NCI-H1092 (cell line): Measurements from ENCODE around the gene CALN1.
"Not testable (repeated sequence)": the region's sequence is repeated elsewhere in the genome, so short reads cannot be mapped to it uniquely, and the experiment has no call there.

Source experiments
- DNase-seq: peaks from one replicate; lab custom pipeline; 2025; lab: John Stamatoyannopoulos, UW

The CALN1 gene

DNA sequence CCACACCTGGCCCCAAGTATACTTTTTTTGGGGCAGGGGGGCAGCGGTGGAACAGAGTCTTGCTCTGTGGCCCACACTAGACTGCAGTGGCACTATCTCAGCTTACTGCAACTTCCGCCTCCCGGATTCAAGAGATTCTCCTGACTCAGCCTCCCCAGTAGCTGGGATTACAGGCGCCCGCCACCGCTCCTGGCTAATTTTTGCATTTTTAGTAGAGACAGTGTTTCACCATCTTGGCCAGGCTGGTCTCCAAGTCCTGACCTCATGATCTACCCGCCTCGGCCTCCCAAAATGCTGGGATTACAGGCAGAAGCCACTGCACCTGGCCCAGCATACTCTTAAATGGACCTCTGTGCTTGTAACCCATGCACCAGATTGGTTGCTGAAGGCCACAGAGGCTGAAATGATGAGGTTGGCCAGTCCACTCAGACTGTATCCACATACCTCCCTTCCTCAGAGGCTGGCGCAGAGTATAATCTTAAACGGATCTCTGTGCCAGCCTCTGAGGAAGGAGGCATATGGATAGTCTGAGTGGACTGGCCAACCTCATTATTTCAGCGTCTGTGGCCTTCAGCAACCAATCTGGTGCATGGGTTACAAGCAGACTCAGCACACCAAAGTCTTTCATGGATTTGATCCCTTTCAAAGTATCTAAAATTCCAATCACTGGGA lies 3.0 kb downstream of the CALN1 start:
- DNase-seq, result no peak

GRCh38 chr7:72406820-72407403 lies 5.2 kb downstream of the CALN1 start:
- DNase-seq, result no peak

DNA sequence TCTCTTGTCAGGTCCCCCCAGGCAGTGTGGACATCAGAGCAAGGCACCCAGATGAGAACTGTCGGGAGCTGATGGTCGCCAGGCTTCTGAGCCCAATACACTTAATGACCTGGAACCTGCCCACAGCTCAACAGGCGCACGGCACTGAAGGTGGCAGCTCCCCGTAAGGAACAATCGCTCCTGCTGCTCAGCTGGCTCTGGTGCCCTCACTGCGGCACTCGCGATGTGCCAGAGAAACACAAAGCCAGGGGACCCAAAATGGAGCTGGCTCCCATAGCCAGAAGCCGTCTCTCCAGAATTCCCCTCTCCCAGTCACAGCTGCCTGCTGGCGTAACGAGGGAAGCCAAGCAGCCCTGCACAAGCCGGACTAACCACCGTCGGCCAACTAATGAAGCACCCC lies 6.3 kb downstream of the CALN1 start:
- no peak for DNase-seq

DNA sequence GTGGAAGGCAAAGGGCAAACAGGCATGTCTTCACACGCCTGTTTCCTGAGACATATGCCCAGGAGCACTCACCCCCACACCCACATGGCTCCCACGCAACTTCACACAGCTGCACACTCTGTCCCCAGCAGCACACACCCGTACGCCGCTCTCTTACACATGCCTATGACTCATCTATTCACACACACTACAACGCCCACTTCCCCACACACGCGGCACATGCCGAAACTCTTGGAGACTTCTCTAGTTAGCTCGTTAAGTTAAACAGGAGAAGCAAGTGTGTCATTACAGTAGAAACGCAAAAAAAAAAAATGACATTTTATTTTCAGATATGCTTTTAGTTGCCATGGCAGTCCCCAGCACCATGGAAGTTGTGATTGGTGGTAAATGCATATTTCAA lies 6.7 kb downstream of the CALN1 start:
- DNase-seq, result no peak

DNA sequence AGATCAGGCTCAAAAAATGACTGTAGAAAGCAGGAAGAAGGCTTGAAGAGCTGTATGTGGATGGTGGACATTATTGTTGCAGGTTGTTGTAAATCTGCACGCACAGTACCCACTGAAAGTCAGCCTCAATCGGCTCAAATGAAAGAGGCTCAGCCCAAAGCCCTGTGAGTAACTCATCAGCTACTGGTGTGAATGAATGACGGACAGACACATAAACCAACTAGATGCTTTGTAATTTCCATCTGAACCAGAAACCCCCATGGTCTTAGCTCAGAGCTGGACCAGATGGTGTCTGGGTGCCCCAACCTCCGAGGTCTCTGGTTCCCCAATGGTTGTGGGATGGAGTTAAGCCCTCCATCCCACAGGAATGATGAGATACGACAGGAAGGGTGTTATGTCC lies 7.4 kb downstream of the CALN1 start:
- no peak for DNase-seq

GRCh38 chr7:72403458-72404076 lies 8.6 kb downstream of the CALN1 start:
- DNase-seq, result no peak

DNA sequence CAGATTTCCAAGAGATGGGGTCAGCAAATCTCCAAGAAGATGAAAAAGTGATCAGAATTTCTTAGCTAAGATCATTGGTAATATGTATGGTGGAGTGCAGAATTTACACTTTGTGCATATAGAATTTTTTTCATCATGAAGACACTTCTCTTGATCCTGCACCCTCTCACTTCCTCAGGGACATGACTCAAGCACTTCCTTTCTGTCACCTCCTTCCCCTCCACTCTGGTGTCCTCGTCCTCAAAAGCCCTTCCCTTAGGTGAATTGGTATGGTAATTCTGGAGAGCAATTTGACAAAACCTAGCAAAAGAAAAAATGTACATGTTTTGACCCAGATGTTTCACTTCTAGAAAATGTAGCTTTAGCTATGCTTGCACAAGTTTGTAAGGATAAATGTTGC lies 18.1 kb downstream of the CALN1 start:
- DNase-seq, result no peak

GRCh38 chr7:72391821-72392377 lies 20.2 kb downstream of the CALN1 start:
- DNase-seq, result no peak

DNA sequence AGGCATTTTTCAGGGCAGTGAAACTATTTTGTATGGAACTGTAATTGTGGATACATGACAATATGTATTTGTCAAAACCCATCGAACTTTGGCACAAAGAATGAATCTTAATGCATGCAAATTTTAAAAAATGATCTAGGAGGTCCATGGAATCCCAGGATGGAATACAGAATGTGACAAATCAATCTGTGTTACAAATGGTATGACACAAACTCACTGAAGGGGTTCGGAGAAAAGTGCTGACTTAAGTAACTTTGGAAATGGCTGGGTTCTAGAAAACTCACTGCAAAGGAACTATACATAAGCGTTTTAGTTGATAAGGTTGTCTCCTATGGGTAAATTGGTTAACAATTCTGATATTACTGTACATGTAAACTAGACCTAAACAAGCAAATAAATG lies 26.0 kb downstream of the CALN1 start:
- no peak for DNase-seq

DNA sequence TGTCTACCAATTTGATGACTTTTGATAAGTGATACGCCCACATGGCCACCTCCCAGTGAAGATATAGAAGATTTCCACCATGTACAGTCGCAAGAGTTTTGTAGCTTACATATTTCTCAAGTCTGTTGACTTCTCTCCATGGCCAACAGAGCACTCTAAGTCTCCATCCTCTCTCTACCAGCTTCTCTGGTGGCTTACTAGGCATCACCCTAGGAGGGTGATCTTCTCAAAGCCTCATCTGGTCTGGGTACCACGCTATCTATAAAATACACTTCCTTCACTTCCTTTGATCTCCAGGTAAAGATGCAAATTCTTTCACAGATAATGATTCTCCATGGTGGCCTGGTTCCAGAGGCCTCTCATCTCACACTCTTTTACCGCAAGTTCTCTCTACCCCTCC lies 49.9 kb downstream of the CALN1 start:
- no peak for DNase-seq

- no peak for DNase-seq
Measured at GRCh38 chr7:72345208-72345727, 66.9 kb downstream of the CALN1 start.

- no peak for DNase-seq
Measured at GRCh38 chr7:72343991-72344390, 68.1 kb downstream of the CALN1 start.

DNA sequence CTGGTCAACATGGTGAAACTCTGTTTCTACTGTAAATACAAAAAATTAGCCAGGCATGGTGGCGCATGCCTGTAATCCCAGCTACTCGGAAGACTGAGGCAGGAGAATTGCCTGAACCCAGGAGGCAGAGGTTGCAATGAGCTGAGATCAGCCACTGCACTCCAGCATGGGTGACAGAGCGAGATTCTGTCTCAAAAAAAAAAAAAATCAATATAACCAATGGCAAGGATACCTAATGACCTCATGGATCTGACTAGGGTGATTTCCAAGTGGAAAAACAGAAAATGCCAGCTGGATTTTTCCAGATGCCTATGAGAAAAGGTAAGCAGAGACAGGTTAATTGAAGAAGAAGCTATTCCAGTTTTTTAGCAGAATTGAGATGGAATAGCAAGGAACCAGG lies 68.8 kb downstream of the CALN1 start:
- not testable (repeated sequence) for DNase-seq

GRCh38 chr7:72337390-72338167 lies 74.6 kb downstream of the CALN1 start:
- no peak for DNase-seq

GRCh38 chr7:72336632-72337389 lies 75.3 kb downstream of the CALN1 start:
- no peak for DNase-seq

DNA sequence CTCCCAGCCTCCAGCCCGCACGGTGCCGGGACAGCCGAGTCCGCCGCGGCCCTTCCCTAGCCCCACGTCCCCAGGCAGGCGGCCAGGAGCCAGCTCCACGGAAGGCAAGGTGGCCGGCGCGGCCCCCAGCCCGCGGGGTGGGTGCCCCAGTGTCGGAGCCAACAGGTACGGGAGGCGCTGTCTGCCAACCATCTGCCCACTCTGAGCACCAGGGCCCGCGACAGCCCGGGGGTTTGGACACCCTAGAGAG lies 75.8 kb downstream of the CALN1 start:
- DNase-seq, result no peak

DNA sequence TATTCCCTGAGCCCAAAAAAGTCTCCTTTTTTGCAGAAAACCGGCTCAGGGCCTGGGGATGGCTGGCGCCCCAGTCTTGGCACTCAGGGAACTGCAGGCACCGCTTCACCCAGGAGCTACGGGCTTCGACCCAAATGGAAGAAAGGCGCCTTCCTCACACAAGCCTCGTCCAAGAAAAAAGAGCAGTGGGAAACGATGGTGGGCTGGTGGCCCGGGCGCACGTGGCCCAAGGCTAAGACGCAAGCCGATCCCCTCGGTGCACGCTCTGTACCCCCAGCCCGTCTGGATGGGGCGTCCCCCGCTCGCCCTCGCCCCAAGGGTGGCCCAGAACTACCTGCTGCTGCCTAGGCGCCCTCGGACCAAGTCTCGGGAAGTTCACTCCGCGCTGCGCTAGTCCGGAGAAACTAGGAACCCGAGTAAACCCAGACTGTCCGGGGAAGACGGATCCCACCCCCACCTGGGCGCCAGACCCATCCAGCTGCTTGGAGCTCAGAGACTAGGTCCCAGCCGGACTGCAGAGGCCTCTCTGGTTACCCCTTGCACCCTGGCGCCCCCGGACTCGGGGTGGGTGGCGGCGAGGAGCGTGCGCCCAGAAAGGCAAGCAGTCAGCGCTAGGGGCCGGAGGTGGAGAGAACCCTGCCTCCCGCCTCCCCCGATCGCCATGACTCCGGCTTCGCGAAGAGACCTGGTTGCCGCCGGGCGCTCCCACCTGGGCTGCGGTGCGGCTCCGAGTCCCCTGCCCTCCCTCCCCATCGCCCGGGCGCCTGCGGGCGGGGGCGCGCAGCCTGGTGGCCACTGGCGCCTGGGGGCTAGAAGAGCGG lies 76.4 kb downstream of the CALN1 start:
- DNase-seq, result no peak

GRCh38 chr7:72334698-72335097 lies 77.4 kb downstream of the CALN1 start:
- DNase-seq, result no peak

DNA sequence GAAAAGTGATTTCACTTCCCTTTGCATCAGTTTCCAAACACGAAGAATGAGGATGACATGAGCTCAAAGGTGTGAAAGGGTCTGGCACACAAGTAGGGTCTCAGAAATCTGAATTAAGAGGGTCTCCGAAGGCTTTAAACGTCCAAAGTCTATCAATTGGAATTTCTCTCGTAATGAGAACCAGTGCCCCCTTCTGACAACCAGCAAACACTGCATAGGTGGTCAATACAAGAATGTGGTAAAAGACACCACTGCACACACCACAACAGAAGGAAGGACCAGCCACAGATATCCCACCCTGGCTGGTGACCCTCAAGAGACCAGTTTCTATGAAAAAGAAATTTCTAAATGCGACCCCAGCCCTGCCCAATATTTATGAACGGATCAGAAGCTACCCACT lies 78.1 kb downstream of the CALN1 start:
- DNase-seq, result no peak

GRCh38 chr7:72326811-72327210 lies 85.3 kb downstream of the CALN1 start:
- no peak for DNase-seq

DNA sequence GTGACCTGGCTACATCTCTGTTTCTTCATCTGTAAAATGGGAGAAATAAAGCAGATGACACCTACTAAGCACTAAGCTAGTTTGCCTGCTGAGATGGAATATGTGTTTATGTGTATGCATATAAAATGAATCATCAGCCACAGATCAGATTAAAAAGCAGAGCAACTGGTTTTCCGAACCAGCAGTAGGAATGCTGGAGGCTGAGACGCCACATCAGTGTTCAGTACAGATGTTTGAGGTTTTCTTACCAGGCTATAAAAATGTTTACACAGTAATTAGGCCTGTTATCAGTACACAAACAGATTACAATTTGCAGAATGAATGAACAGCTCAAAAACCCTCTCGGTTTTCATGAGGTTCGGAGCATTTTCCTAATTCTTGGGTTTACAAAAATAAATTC lies 85.8 kb downstream of the CALN1 start:
- no peak for DNase-seq
